NCI-H128 (cell line): Measurements from ENCODE around the gene PPP1R2.
"Not testable (repeated sequence)": the region's sequence is repeated elsewhere in the genome, so short reads cannot be mapped to it uniquely, and the experiment has no call there.

ENCODE experiments used
- DNase-seq: peaks from one replicate; lab custom pipeline; 2025; ENCODE audit not compliant: unreplicated experiment; lab: John Stamatoyannopoulos, UW

PPP1R2 gene

DNA sequence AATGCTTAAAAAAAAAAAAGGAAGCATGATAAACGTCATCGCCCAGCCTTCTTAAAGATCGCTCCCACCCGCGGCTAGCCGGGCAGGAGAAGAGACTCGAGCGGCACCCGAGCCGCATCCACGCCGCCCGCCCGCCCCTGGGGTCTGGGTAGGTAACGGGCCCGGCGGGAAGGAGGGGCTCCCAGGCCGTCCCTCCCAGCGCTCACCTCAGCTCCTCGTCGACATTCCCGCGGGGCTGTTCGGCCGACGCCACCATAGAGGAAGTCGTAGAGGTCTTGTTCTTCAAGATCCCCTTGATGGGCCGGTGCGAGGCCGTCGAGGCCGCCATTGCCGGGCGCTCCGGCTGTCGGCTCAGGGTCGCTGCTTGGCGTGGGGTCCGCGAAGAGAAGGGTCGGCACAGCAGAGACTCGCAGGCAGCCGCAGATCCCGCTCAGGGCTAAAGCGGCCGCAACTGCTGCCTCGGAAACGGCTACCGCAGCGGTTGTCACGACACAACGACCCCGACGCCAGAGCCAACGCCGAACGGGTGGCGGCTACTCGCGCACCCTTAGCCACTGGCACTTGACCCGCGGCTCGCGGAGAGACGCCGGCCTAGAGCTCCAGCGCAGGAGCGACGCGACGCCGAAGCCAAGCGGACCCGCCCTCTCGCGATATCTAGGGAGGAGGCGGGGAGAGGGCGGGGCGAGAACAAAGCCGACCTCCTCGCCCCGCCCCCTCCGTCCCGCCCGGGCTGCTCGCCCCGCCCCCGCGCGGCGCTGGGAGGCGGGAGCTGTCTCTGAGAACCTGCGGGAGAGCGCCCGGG lies at the start of gene PPP1R2:
TSS of gene PPP1R2 (minus strand) at position 628 of the 802 bp plus-strand sequence. CDS start at position 328, 300 bp downstream.
- peak; percentile 86 for DNase-seq

DNA sequence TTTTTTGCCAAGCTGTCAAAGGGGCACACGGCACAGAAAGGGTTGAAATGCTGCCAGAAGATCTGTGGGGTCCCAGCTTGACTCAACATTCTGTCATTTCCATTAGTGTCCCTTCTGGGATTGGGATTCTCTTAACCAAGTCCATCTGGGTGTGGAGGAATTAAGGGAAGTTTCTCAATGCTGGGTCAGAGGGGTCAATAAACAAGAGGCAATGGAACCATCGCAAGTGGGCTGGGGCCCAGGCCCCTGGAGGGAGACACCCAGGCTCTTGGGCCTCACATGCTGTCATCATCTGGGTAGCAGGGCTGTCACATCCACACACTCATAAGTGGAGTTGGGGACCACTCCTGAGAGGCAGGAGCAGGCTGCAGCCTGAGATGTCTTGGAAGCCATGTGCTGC lies 48.7 kb upstream of the PPP1R2 start:
- no peak for DNase-seq

DNA sequence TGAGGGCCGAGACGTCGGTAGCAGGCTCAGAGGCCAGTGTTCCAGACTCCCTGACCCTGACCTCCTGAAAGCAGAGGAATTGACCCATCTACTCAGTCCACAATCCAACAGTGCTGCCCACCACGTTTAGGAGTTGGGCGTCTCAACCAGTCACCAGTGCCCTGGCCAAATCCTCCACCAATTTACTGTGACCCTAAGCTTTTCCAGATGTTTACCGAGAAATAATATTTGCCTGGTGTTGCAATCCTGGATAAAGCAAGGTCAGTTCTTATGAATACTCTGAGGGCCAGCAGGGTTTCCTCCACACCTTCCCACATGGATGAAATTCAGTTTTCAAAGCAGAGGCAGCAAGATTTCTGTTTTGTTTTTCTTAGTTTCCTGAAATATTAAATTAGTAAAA lies 48.1 kb upstream of the PPP1R2 start:
- DNase-seq: no peak

DNA sequence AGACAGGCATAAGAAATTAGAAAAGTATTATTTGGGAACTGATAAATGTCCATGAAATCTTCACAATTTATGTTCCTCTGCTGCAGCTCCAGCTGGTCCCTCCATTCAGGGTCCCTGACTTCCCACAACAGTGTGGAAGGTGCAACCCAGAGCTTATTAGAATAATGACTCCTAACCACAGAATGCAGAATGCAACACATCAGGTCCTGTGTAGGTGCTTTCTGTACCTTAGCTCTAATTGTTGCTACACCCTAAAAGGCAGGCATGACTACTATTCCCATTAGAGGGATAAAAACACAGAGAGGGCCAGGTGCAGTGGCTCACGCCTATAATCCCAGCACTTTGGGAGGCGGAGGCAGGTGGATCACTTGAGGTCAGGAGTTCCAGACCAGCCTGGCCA lies 47.3 kb upstream of the PPP1R2 start:
- DNase-seq: not testable (repeated sequence)

DNA sequence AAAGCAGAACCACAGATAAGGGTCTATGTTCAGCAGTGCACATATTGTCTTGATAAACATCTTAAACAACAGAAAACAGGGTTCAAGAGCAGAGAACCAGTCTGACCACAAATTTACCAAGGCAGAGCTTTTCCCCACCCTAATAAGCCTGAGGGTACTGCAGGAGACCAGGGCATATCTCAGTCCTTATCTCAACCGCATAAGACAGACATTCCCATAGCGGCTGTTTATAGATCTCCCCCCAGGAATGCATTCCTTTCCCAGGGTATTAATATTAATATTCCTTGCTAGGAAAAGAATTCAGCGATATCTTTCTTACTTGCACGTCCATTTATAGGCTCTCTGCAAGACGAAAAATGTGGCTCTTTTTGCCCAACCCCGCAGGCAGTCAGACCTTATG lies 46.7 kb upstream of the PPP1R2 start:
- not testable (repeated sequence) for DNase-seq

DNA sequence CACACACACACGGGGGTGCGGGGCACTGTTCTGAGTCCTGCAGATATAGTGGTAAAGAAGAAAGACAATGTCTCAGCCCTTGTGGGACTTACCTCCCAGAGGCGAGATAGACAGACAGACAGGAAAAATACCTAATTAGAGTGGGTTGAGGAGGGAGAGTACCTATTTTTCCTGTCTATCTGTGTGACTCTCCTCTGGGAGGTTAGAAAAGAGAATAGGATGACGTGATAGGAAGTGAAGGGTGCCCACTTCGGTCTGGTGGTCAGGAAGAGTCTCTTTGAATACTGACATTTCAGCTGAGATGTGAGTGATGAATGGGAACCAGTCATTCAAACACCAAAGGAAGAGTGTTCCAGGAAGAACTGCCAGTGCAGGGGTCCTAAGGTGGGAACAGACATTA lies 44.7 kb upstream of the PPP1R2 start:
- no peak for DNase-seq

DNA sequence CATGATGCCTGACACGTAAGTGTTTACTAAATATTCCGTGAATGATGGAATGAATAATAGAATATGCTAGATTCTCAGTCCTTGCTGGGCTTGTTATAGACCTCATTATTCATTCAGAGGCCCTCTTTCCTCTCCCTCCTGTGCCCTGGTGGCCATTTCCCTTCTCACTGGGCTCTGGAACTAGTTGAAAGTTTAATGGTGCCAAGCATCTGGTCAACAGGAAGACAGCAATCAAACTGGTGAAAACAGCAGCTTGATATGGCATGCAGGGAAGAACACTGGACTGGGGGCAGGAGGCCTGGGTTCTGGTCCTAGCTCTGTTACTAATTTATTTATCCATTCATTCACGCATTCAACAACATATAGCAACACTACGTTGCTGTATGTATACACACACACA lies 44.3 kb upstream of the PPP1R2 start:
- DNase-seq: no peak

DNA sequence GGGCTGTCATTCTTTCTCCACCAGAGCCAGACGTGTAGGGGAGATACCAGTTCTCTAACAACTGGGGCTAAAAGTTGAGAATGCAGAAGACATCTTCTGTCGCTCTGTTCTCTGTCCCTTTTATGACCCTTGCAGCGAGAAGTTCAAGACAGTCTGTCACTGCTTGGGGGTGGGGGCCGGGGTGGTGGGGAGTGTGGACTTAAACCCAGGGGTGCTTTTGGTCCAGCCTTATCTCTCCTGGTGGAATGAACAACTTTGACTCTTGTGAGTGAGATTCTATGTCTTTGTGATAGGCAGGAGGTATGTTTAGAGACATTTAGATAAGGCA lies 41.4 kb upstream of the PPP1R2 start:
- DNase-seq: no peak

DNA sequence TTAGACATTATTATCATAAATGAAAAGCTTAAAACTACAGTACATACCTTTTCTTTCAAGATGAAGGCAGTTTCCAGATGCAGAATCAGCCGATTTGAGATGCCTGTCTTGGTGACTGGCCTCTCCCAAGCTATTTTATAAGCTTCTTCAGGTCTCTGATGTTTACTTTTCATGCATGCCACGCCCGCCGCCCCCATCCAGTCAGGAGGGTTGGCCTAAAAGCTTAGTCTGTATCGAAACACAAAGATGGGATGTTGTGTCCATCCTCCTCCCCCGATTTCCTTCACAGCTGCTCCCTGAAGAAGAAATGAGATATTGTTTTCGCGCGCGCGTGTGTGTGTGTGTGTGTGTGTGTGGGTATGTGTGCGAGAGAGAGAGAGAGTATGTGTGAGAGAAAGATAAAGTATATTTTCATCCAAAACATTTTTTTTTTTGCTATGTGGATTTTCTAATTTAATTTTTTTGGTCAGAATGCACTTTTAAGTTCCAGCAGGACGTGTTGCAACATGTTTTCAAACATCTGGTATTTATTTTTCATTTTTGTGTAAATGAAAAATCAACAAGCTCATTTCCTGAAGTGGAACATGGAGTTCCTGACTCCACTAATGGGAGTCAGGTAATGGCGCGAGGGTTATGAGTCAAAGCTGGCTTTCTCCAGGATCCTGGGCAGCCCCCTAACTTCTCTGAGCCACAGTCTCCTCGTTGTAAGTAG lies 40.9 kb upstream of the PPP1R2 start, which contains the start of gene APOD:
TSS of gene APOD (minus strand) at position 110 of the 712 bp plus-strand sequence. CDS start 4,479 bp downstream, outside the sequence.
- no peak for DNase-seq

DNA sequence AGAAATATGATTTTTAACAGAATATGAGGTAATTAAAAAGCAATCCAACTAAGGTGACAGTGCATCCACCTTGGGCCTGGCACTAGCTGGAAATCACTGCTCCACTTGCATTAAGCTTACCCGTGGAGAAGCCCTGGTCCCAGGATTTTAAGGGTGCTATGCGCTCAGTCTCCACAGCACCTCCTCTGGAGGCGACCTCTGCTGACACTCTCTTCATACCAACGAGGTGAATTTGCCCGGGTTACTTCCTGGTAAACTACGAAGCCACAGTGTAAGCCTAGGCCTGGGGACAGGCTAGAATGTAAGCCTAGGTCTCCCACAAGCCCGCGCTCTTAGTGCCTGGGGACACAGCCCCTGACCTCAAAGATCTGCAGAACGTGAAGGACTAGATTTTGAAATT lies 39.8 kb upstream of the PPP1R2 start:
- no peak for DNase-seq

DNA sequence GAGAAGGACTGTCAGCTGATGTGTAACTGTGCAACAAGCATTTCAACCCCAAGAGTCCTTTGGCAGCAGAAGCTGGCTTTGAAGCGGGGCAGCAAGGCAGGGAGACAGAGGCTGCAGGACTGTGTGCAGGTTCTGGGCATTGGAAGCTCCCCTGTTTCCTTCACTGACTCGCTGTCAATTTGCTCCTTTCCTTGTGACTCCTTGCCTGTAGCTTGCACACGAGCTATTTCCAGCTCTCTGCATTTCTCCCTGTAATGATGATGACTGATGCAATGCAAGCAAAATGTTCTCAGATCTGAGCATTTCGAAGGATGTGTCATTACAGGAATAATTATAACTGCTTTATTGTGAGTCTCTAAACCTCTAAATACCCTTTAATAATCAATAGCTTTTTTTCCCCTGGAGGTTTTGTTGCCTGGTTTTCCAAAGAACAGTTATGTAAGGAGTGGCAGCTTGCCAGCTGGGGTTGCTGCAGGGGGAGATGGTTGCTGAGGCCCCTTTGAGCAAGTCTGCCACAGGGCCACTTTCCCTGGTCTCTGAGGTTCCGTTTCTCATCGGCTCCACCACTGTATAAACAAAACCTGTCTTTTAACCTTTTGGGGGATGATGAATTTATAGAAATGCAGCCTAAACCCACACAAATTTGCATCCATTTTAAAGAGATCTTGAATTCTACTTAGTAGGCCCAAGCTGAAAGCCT lies 37.8 kb upstream of the PPP1R2 start:
- DNase-seq: no peak

DNA sequence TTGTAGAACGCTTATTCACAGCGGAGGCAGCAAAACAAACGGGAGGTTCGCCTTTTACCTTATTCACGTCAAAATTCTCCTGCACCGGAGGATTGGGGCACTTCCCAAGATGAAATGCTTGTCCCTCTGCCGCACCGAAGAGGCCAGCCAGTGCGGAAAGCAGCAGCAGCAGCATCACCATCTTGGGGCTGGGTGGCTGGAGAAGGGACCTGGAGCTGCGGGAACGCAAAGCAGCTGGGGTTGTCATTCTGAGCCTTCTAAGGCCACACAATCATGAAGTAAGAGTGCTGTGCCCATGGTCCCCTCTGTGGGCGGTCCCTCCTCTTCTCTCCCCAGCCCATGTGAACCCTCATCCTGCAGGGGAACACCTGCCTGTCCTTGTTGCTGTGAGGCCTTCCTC lies 36.2 kb upstream of the PPP1R2 start:
- DNase-seq: no peak

DNA sequence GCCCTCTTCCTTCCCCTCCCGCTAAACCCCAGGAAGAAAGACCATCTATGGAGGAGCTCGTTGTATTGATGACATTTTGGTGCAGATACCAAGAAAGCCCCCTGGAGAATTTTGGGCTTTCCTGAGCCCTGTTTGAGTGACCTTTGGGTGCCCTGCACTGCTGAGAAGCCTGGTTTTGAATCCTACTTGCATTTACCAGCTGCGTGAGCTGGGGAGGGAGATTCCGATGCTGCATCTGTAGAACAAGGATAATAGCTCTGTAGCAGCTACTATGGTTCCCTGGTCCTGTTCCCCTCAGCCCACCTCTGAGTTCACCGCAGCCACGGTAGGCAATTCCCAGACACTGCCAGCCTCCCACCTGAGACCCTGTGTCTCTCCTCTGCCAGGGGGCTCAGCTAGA lies 35.4 kb upstream of the PPP1R2 start:
- no peak for DNase-seq

DNA sequence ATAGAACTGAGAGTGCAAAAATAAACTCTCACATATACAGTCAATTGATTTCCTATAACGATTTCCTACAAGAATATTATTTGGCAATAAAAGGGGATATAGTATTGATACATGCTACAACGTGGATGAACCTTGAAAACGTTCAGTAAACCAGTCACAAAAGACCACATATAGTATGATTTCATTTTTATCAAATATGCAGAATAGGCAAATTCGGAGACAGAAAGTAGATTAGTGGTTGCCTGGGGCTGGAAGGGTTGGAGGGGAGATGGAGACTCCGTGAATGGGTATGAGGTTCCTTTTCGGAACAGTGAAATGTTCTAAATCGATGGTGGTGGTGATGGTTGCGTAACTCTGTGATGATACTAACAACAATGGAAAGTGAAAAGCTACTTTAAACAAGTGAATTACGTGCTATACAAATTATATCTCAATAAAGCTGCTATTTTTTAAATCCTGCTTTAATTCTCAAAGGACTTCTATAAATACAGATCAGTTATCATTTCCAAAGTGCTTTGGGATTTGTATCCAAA lies 34.6 kb upstream of the PPP1R2 start:
- no peak for DNase-seq

DNA sequence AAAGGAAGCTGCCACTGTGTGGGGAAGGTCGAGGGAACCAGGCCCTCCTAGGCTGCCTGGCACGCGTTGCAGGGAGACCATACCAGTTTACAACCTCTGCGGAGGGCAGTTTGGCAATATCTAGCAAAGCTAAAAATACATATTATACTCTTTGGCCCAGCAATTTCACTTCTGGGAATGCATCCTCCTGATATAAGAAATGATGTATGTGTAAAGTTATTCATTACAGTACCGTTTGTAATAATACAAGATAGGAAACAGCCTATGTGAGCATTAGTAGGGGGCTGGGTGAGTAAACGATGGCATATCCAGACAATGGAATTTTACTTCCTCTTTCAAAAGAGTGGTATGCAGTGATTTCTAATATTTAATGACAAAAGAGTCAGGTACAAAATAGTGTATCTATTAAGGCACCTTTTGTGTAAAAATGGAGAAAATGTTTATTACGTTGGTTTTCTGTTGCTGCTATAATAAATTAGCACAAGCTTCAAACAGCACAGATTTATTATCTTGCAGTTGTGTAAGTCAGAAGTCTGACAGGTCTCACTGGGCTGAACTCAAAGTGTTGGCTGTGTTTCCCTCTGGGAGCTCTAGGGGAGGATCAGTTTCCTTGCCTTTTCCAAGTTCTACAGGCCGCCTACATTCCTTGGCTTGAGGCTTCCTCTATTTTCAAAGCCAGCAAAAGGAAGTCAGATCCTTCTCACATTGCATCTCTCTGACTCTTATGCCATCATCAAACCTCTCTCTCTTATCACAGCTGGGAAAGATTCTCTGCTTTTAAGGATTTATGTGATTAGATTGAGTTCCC lies 31.6 kb upstream of the PPP1R2 start:
- DNase-seq: no peak

DNA sequence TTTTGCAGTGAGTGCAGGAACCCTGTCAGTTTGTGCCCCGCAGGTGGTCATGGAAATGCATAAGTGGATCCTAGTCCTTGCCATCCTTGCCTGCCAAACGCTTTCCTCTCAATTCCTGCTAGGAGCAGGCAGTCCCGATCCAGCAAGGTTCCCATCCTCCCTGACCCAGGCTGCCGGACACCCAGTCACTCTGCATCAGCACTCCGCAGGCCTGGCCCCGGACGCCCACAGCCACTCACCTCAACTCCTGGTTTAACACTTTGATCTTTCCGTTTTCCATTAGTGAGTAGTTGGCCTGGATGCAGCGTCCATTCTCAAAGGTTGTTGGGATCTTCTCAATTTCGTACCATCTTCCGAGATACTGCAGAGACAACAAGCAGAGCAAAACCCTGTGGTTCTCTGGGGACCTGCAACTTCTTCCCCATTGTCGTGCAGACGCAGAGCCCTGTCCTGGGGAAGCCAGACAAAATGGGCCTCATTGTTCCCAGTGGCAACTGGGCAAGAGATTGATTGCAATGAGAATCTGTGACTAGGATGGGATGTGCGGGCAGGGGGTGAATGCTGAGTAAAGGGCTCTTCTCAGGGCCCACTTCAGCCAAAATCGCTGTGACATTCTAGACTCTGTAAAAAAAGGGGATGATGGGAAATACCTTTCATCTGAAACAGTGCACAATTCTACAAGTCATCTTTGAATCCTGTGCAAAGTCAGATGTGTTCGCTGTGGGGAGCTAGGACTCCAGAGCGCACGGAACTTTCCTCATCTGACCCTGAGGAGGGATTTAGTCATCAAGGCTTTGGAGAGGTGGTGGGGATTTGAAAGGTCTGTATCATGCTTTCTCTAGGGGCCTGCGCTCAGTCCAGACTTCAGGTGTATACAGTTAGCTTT lies 30.7 kb upstream of the PPP1R2 start:
- no peak for DNase-seq

DNA sequence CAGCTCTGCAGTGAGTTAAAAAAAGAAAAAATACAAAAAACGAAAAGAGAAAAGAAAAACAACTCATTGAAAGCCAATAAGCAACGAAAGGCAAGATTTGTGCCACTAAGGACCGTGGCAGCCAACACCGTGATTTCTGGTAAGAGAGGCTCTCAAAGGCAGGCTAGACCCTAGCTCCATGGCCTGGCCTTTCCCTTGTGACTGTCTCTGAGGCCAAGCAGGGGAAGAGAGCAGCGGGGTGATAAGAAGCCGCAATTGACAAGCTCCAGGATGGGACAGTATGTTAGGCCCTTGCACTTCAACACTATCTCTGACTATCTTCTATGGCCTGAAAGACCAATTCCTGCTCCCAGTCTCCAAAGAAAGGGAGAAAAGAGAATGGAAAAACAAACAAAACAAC lies 28.2 kb upstream of the PPP1R2 start:
- no peak for DNase-seq

DNA sequence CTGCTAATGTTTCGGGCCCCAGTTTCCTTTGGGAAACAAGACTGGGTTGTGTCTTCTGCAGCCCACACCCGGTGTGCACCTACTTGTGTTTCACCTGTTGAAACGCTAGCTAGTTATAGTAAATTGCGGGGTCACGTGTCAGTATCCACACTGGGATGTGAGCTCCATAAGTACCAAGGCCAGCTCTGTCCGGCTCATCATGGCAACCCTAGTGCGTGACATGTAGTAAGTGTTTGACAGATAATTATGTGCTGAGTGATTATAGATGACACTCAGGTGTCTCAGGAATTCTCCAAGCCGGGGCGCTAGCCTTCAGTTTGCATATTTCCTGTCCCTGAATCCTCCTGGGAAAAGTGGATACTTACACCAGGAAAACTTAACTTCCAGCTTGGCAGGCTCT lies 27.8 kb upstream of the PPP1R2 start:
- no peak for DNase-seq

DNA sequence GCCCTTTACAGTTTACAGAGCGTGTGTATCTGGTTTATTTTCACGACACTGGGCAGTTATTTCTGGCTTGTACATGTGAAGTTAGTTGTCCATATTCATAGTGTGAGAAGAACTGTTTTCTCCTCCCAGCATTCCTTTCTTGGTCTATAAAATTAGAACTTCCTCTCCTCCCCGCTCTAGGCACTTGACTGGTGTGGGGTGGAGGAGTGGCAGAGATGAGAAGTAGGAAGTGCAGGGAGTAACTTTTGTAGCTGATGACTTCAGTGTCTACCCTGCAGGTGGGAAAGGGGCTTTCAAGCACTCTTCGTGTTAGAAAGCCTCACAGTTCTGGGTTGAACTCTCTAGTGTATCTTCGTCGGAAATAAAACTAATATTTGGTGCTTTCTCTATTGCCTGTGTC lies 27.2 kb upstream of the PPP1R2 start:
- no peak for DNase-seq

DNA sequence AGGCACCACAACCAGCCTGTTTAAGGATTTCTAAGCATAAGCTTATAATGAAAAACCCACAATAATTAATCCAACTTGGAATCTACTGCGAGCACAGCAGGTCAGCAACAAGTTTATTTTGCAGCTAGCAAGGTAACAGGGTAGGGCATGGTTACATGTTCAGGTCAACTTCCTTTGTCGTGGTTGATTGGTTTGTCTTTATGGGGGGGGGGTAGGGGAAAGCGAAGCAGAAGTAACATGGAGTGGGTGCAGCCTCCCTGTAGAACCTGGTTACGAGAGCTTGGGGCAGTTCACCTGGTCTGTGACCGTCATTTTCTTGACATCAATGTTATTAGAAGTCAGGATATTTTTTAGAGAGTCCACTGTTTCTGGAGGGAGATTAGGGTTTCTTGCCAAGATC lies 25.5 kb upstream of the PPP1R2 start:
- no peak for DNase-seq
